Loucy (cell line): ENCODE results near the gene PRKACA.

Experiments
- H2AFZ ChIP-seq: fragments of 200-600 bp; sonication (generic); 2 replicates; pipeline ENCODE4 v1.6.0; 2016; ENCODE audit warnings: antibody characterized with exemption, mild to moderate bottlenecking, low read length, moderate library complexity
- H3F3A ChIP-seq: fragments of 200-600 bp; 2 replicates; pipeline ENCODE4 v1.6.0; 2016; ENCODE audit warnings: antibody characterized with exemption, low read depth, mild to moderate bottlenecking
- H3K27me3 ChIP-seq: fragments of 200-600 bp; sonication (generic); 2 replicates; pipeline ENCODE4 v1.6.1; 2014; ENCODE audit warnings: low read length, mild to moderate bottlenecking; ENCODE audit not compliant: insufficient read depth, poor library complexity, severe bottlenecking
- H3K36me3 ChIP-seq: fragments of 200-600 bp; sonication (generic); 2 replicates; pipeline ENCODE4 v1.6.1; 2016; ENCODE audit warnings: low read length; ENCODE audit not compliant: insufficient read depth
- H3K4me1 ChIP-seq: fragments of 200-600 bp; sonication (generic); 2 replicates; pipeline ENCODE4 v1.5.1; 2014; ENCODE audit warnings: low read length, mild to moderate bottlenecking; ENCODE audit not compliant: insufficient read depth, poor library complexity, severe bottlenecking
- H3K4me2 ChIP-seq: fragments of 200-600 bp; sonication (generic); 2 replicates; pipeline ENCODE4 v1.6.0; 2014; ENCODE audit warnings: antibody characterized with exemption, low read length, low read depth, mild to moderate bottlenecking; ENCODE audit not compliant: poor library complexity, severe bottlenecking
- H3K4me3 ChIP-seq: fragments of 200-600 bp; sonication (generic); 2 replicates; pipeline ENCODE4 v1.5.1; 2014; ENCODE audit warnings: low read length, mild to moderate bottlenecking, mixed read lengths; ENCODE audit not compliant: poor library complexity, severe bottlenecking
- H3K79me2 ChIP-seq: fragments of 200-600 bp; sonication (generic); 2 replicates; pipeline ENCODE4 v1.6.1; 2014; ENCODE audit warnings: low read length; ENCODE audit not compliant: insufficient read depth
- H3K9ac ChIP-seq: fragments of 200-600 bp; sonication (generic); 2 replicates; pipeline ENCODE4 v1.6.0; 2014; ENCODE audit warnings: mild to moderate bottlenecking, low read depth, low read length, moderate library complexity; ENCODE audit not compliant: poor library complexity, severe bottlenecking
- H3K9me2 ChIP-seq: fragments of 200-600 bp; sonication (generic); replicated peaks from 2 replicates; pipeline ENCODE4 v1.6.1; 2016; ENCODE audit warnings: low read depth, low read length, mixed read lengths
- H3K9me3 ChIP-seq: fragments of 200-600 bp; sonication (generic); 2 replicates; pipeline ENCODE4 v1.6.1; 2014; ENCODE audit warnings: mild to moderate bottlenecking, antibody characterized with exemption, low read length, low read depth; ENCODE audit not compliant: insufficient read depth
- H4K20me1 ChIP-seq: fragments of 200-600 bp; sonication (generic); 2 replicates; pipeline ENCODE4 v1.6.0; 2014; ENCODE audit warnings: antibody characterized with exemption, low read length, mild to moderate bottlenecking; ENCODE audit not compliant: insufficient read depth, poor library complexity, severe bottlenecking
- CTCF ChIP-seq: fragments of 200-600 bp; sonication (generic); conservative IDR thresholded peaks from 2 replicates; pipeline ENCODE4 v1.5.1; 2014; ENCODE audit warnings: mild to moderate bottlenecking, antibody characterized with exemption, low read length
- EZH2phosphoT487 ChIP-seq: fragments of 200-600 bp; IDR thresholded peaks from 2 replicates; pipeline ENCODE4 v1.6.1; 2018; ENCODE audit warnings: antibody characterized with exemption, mild to moderate bottlenecking, moderate library complexity, borderline replicate concordance

The PRKACA gene

GRCh38 chr19:14114439-14114838 lies 3.1 kb downstream of the PRKACA start:
- Histone ChIP-seq H3K9me3 (no peaks in the 10 kb centered on the region), H3K4me1 (peaks cover 59% of the 10 kb centered on the region), H3K79me2 (peaks cover 38% of the 10 kb centered on the region; the same call in 1 of the 2 replicates), H4K20me1 (peaks cover 18% of the 10 kb centered on the region), H3F3A (no peaks in the 10 kb centered on the region), H3K9me2 (no peaks in the 10 kb centered on the region), H3K4me3 (no peak overlapping the region), H3K9ac (no peak overlapping the region), H2AFZ (no peak overlapping the region), H3K4me2 (peak overlapping the region; percentile 30), H3K27me3 (no peaks in the 10 kb centered on the region), H3K36me3 (no peaks in the 10 kb centered on the region)
- TF ChIP-seq CTCF (no peak), EZH2phosphoT487 (no peak)

GRCh38 chr19:14113762-14114414 lies 3.7 kb downstream of the PRKACA start:
- Histone ChIP-seq H3K4me3 (no peak overlapping the region), H3K36me3 (no peaks in the 10 kb centered on the region), H4K20me1 (peaks cover 18% of the 10 kb centered on the region), H3F3A (no peaks in the 10 kb centered on the region), H3K9ac (peak overlapping the region; percentile 22), H3K4me2 (peak overlapping the region; percentile 33), H3K9me2 (no peaks in the 10 kb centered on the region), H2AFZ (no peak overlapping the region), H3K9me3 (no peaks in the 10 kb centered on the region), H3K4me1 (peaks cover 56% of the 10 kb centered on the region), H3K79me2 (peaks cover 37% of the 10 kb centered on the region; the same call in 1 of the 2 replicates), H3K27me3 (no peaks in the 10 kb centered on the region)
- TF ChIP-seq EZH2phosphoT487 (no peak), CTCF (peak; percentile 64)

DNA sequence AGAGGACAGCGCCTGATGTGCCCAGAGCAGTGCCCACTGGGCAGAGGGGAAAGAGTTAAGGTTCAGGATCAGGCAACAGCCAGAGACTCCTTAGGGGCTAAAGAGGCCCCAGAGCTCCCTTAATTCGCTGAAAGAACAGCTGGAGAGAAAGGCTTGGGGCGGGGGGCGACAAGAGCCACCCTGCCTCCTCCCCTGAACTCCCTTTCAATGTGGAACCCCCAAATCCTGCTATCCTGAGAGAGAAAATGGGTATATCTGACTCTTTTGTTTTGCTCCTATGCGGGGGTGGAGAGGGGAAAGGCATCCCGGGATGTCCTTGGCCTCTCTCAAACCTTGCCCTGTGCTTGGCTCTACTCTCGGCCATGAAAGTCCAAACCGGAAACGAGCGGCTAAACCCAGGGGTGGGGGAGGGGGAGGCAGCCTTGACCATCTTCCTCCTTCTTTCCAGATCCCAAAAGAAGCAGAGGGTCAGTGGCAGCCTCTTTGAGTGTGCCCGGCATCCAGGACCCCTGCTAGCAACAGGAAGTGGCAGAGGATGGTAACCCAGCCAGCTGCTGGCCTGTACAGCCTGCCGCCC lies 4.7 kb downstream of the PRKACA start:
- H3K79me2 ChIP-seq: peaks cover 34% of the 10 kb centered on the region; the same call in 1 of the 2 replicates

More for the DNA sequence above, 4.7 kb downstream of the PRKACA start:
- H3K4me1 ChIP-seq: peaks cover 49% of the 10 kb centered on the region
- H3K9me2 ChIP-seq: no peaks in the 10 kb centered on the region
- no peaks in the 10 kb centered on the region for H3K27me3 ChIP-seq
- H3K9ac ChIP-seq: peak overlapping the region; percentile 15
- H3K9me3 ChIP-seq: no peaks in the 10 kb centered on the region
- no peak for TF ChIP-seq CTCF
- no peak for TF ChIP-seq EZH2phosphoT487
- no peaks in the 10 kb centered on the region for H3F3A ChIP-seq
- no peak overlapping the region for H2AFZ ChIP-seq
- no peak overlapping the region for H3K4me3 ChIP-seq
- peak overlapping the region; percentile 33 for H3K4me2 ChIP-seq
- no peaks in the 10 kb centered on the region for H3K36me3 ChIP-seq
- H4K20me1 ChIP-seq: peaks cover 18% of the 10 kb centered on the region
